B cell (primary cell): ENCODE data around the gene DOCK4.

Experiments used
- EZH2 ChIP-seq: IDR thresholded peaks from 2 replicates; pipeline ENCODE4 v1.6.1; 2012; ENCODE audit warnings: borderline replicate concordance, low read depth, mild to moderate bottlenecking, moderate library complexity, low read length; ENCODE audit not compliant: insufficient read depth, poor library complexity, severe bottlenecking
- TF ChIP-seq, protein P1 (sequence below): fragments of 200-600 bp; IDR thresholded peaks from one replicate; pipeline ENCODE4 v1.8.0; 2022; ENCODE audit warnings: antibody characterized with exemption, mild to moderate bottlenecking

DNA sequence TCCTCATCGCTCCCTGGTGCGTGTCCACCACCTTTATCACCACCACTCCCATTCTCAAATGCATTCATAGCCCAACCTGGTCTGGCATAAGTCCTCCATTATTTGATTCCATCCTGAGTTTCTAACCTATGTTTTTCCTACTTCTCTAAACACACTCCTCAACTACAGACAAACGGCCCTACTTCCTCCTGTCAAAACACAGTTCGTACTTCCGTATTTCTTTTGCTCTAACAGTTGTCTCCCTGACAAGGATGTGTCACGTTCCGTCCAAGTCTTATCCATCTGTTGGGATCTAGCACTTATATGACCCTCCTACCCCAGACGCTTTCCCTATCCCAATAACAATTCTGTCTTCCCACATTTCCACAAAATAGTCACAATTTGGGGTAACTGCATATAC, 46.8 kb downstream of the DOCK4 start:
- TF ChIP-seq, protein P1, sequence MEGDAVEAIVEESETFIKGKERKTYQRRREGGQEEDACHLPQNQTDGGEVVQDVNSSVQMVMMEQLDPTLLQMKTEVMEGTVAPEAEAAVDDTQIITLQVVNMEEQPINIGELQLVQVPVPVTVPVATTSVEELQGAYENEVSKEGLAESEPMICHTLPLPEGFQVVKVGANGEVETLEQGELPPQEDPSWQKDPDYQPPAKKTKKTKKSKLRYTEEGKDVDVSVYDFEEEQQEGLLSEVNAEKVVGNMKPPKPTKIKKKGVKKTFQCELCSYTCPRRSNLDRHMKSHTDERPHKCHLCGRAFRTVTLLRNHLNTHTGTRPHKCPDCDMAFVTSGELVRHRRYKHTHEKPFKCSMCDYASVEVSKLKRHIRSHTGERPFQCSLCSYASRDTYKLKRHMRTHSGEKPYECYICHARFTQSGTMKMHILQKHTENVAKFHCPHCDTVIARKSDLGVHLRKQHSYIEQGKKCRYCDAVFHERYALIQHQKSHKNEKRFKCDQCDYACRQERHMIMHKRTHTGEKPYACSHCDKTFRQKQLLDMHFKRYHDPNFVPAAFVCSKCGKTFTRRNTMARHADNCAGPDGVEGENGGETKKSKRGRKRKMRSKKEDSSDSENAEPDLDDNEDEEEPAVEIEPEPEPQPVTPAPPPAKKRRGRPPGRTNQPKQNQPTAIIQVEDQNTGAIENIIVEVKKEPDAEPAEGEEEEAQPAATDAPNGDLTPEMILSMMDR = no peak
- TF ChIP-seq EZH2 = no peak
